Left ventricle myocardium inferior (tissue), 1 donor: Measurements from ENCODE around the gene ZNF773. TPM values are rescaled to one million over a fixed set of nuclear protein-coding genes. Genes with fewer than 3 reads are reported as not detected.
"Not testable (repeated sequence)": the region's sequence is repeated elsewhere in the genome, so short reads cannot be mapped to it uniquely, and the experiment has no call there.

Source experiments
- DNase-seq: peaks from one replicate; pipeline ENCODE4 v3.0.0-alpha.2; 2020
- H3K27ac ChIP-seq: fragments of 200-600 bp; replicated peaks from 2 replicates; pipeline ENCODE4 v1.8.0; 2021
- H3K27me3 ChIP-seq: fragments of 200-600 bp; 2 replicates; pipeline ENCODE4 v1.8.0; 2021; ENCODE audit warnings: low read depth
- H3K36me3 ChIP-seq: fragments of 200-600 bp; 2 replicates; pipeline ENCODE4 v1.8.0; 2021
- H3K4me1 ChIP-seq: fragments of 200-600 bp; 2 replicates; pipeline ENCODE4 v1.8.0; 2021
- H3K4me3 ChIP-seq: fragments of 200-600 bp; 2 replicates; pipeline ENCODE4 v1.8.0; 2021; ENCODE audit warnings: mild to moderate bottlenecking, moderate library complexity
- H3K9me3 ChIP-seq: fragments of 200-600 bp; replicated peaks from 2 replicates; pipeline ENCODE4 v1.8.0; 2021
- intact Hi-C: fragments of 100-400 bp; cut with micrococcal nuclease; formaldehyde crosslinking; loops from one replicate; pipeline ENCODE4 v1.11.0; 2022
- total RNA-seq: library from RNA; stranded (reverse); fragmentation: NEBNext Ultra II Directional; extraction: Animal tissue kit (Norgen Biotek cat#: 25700); gene quantifications from one replicate; pipeline ENCODE4 v1.2.1, GENCODE V29; 2021
- TF ChIP-seq, protein P1 (sequence below): fragments of 200-600 bp; IDR thresholded peaks from 2 replicates; pipeline ENCODE4 v1.8.0; 2021; ENCODE audit warnings: antibody characterized with exemption, mild to moderate bottlenecking, borderline replicate concordance
- donor health status: DM: no; HTN: yes; CAD: no; lungs with severe emphysema.

Gene ZNF773
- total RNA-seq, 1 donor from 2014 or later, result 4.1 TPM

DNA sequence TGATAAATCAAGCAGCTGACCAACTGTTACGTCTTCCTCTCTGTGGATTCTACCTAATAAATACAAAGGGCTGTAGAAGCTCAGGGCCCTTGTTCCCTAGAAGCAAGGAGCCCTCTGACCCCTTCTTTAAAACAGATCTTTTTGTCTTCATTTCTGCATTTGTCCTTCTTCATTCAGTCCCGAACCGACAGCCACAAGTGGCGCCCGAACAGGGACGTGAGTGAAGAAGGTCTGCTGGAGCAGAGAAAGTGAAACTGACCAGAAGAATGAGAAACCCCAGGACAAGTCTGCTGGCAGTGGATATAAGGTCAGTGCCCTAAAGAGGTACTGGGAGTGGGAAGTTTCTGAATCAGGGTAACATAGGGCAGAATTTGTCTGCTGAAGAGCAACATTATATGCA is 13.1 kb downstream of the ZNF773 start:
- peaks cover 88% of the 10 kb centered on the region for H3K36me3 ChIP-seq
- H3K27ac ChIP-seq, result no peak overlapping the region
- TF ChIP-seq, protein P1, sequence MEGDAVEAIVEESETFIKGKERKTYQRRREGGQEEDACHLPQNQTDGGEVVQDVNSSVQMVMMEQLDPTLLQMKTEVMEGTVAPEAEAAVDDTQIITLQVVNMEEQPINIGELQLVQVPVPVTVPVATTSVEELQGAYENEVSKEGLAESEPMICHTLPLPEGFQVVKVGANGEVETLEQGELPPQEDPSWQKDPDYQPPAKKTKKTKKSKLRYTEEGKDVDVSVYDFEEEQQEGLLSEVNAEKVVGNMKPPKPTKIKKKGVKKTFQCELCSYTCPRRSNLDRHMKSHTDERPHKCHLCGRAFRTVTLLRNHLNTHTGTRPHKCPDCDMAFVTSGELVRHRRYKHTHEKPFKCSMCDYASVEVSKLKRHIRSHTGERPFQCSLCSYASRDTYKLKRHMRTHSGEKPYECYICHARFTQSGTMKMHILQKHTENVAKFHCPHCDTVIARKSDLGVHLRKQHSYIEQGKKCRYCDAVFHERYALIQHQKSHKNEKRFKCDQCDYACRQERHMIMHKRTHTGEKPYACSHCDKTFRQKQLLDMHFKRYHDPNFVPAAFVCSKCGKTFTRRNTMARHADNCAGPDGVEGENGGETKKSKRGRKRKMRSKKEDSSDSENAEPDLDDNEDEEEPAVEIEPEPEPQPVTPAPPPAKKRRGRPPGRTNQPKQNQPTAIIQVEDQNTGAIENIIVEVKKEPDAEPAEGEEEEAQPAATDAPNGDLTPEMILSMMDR, result no peak
- no peaks in the 10 kb centered on the region for H3K4me1 ChIP-seq
- peaks cover 79% of the 10 kb centered on the region for H3K9me3 ChIP-seq
- intact Hi-C loops, result no loop called here
- no peaks in the 10 kb centered on the region for H3K27me3 ChIP-seq
- no peak for DNase-seq
- no peak overlapping the region for H3K4me3 ChIP-seq

DNA sequence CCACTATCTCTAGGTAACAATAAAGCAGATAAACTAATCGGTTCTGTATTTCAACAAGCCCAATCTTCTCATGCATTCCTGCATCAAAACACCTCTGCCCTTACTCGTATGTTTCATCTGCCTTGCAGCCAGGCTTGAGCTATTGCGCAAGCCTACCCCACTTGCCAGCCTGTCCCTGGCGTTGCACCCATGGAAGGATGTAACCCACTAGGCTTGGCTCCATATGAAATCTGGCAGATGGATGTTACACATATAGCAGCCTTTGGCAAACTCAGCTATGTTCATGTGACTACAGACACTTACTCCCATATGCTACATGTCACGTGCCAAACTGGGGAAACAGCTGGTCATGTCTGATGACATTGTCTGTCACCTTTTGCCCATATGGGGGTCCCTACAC is 15.5 kb downstream of the ZNF773 start:
- Histone ChIP-seq H3K9me3 (peaks cover 60% of the 10 kb centered on the region), H3K27me3 (no peaks in the 10 kb centered on the region), H3K36me3 (peaks cover 70% of the 10 kb centered on the region), H3K4me3 (no peak overlapping the region), H3K4me1 (no peaks in the 10 kb centered on the region), H3K27ac (no peak overlapping the region)
- TF ChIP-seq, protein P1, result no peak
- no peak for DNase-seq
- intact Hi-C loops, result no loop called here

DNA sequence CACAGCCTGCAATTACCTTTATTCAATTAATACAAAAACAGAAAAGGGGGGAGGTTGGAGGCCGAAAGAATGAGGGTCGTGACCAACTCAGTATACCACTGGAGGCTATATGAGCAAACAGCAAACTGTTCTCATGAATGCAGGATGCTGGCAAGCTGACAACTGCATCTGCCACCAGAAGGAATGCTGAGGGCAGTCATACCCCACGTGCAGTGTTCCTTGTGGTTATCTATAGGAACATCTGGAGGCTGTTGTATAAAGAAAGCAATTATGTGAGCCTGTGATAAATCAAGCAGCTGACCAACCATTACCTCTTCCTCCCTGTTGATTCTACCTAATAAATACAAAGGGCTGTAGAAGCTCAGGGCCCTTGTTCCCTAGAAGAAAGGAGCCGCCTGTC is 18.3 kb downstream of the ZNF773 start:
- H3K9me3 ChIP-seq, result peaks cover 33% of the 10 kb centered on the region
- H3K4me1 ChIP-seq, intact Hi-C loops, DNase-seq, H3K27me3 ChIP-seq, H3K27ac ChIP-seq, H3K4me3 ChIP-seq: not testable (repeated sequence)
- H3K36me3 ChIP-seq, result peaks cover 49% of the 10 kb centered on the region

DNA sequence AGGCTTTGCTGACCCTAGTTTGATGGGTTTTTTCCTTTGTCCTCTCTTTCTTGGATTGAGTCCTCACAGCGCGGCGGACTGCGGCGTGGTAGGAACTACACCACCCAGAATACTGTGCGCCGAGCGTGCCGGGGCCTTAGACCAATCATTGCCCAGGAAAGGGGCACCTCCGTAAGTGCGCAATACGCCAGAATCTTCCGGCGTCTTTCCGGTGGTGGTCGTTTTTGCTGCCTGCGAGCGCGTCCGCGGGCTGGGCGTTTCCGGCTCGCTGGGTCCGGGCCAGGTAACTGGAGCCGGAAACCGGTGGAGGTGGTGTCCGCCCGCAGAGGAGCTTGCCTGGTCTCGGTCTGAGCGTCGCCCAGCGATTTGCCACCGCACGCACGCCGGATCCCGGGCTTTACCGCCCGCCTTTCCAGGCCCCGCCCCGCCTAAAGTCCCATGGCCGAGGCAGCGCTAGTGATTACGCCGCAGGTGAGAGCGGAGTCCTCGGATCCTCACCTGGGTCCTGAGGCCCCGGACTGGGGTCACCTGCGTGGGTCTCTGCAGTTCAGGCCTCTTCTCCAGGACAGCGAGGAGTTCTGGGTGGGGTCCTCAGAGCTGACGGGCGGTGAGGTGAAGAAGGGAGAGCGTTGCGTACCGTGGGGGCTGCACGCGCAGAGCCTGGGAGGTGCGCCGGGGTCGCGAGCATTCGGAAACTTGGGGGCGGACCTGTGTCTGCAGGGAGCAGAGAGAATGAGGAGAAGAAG is 27.6 kb downstream of the ZNF773 start, which contains the start of gene ZNF549:
ZNF549 (plus strand) TSS at position 221 of the 746 bp plus-strand sequence; CDS start at position 439, 218 bp downstream.
- Histone ChIP-seq H3K36me3 (peaks cover 24% of the 10 kb centered on the region), H3K27me3 (no peaks in the 10 kb centered on the region), H3K27ac (peak within 1 kb of the TSS; percentile 87), H3K4me3 (peak within 1 kb of the TSS; percentile 82), H3K9me3 (peaks cover 32% of the 10 kb centered on the region), H3K4me1 (peaks cover 18% of the 10 kb centered on the region)
- peak; percentile 89 for DNase-seq
- intact Hi-C loops, result no loop called here
- TF ChIP-seq, protein P1, result peak; percentile 32

DNA sequence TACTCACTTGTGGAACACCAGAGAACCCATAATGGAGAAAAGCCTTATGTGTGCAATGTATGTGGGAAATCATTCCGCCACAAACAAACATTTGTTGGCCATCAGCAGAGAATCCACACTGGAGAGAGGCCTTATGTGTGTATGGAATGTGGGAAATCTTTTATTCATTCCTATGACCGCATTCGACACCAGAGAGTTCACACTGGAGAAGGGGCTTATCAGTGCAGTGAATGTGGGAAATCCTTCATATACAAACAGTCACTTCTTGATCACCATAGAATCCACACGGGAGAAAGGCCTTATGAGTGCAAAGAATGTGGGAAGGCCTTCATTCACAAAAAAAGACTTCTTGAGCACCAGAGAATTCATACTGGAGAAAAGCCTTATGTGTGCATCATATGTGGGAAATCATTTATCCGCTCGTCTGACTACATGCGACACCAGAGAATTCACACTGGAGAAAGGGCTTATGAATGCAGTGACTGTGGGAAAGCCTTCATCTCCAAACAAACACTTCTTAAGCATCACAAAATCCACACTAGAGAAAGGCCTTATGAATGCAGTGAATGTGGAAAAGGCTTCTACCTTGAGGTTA is 38.3 kb downstream of the ZNF773 start:
- intact Hi-C loops, result no loop called here
- no peak overlapping the region for H3K27ac ChIP-seq
- peaks cover 100% of the 10 kb centered on the region for H3K9me3 ChIP-seq
- H3K27me3 ChIP-seq, result no peaks in the 10 kb centered on the region
- H3K4me3 ChIP-seq, result no peak overlapping the region
- DNase-seq, result no peak
- no peaks in the 10 kb centered on the region for H3K4me1 ChIP-seq
- peaks cover 100% of the 10 kb centered on the region for H3K36me3 ChIP-seq
- TF ChIP-seq, protein P1, result no peak

DNA sequence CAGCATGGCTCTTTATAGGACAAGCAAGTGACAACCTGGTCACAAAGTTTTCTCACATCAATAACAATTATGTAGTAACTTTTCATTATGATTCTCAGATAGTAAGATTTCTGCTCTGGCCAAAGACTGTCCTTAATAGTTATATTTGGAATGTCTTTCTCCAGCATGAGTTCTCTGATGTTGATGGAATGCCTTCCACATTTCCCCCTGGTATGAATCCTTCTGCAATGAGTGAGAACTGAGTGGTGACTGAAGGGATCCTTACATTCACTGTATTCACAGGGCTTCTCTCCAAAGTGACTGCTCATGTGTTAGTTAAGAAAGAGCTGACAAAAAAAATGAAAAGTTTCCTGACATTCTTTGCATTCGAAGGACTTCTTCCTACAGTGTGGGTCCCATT is 46.8 kb downstream of the ZNF773 start:
- no peak overlapping the region for H3K4me3 ChIP-seq
- DNase-seq, result no peak
- peaks cover 100% of the 10 kb centered on the region for H3K9me3 ChIP-seq
- intact Hi-C loops, result no loop called here
- no peak overlapping the region for H3K27ac ChIP-seq
- no peaks in the 10 kb centered on the region for H3K27me3 ChIP-seq
- H3K4me1 ChIP-seq, result no peaks in the 10 kb centered on the region
- TF ChIP-seq, protein P1, result no peak
- peaks cover 100% of the 10 kb centered on the region for H3K36me3 ChIP-seq
